ENCODE results near the gene TPCN1.

Gene TPCN1

DNA sequence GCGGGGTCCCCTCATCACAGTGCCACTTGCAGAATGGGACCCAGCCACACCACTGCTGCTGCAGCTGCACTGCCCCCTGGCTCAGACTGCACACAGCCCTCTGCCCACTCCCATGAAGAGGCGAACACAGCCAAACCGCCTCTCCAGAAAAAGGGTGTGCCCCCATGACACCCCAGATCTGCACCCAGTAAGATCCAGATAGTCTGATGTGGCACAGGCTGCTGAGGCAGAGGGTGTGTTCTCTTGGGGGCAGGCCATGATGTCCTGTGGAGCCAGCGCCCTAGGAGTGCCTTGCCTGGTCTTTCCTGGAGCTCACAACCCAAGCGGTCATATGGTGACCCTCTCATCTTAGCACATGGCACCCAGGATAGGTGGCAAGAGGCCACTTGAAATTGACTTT, 69.2 kb downstream of the TPCN1 start:
- DNase-seq, result no peak

DNA sequence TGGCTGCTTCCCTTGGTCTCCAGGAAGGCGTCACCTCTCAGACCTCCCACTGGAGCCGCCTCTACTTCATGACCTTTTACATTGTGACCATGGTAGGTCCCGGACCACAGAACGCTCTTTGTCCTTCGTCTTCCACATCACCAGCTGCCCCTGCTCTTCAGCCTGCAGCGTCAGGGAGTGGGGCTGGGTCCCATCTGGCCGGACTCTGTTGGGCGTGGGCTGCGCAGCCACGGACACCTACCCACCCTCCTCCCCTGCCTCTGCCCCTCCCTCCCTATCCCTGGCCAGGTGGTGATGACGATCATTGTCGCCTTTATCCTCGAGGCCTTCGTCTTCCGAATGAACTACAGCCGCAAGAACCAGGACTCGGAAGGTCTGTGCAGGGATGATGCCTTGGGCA, 70.3 kb downstream of the TPCN1 start:
- no peak for DNase-seq

DNA sequence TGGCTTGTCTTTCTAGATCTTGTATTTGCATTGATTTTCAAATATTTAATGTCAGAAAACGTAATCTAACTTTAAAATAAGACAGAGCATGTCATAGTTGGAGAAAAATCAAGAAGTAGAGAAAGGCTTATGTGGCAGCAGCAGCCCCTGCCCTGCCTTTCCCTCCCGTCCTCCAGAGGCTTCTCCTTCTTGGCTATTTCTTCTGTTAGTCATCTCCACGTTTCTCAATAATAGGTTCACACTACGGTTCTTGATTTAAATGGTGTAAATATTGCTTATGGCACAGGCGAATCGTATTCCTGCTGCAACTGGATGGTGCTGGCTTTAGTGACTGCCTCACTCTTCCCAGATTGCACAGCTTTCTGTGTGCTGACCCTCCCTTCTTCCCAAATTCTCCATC, 70.8 kb downstream of the TPCN1 start:
- DNase-seq, result no peak

DNA sequence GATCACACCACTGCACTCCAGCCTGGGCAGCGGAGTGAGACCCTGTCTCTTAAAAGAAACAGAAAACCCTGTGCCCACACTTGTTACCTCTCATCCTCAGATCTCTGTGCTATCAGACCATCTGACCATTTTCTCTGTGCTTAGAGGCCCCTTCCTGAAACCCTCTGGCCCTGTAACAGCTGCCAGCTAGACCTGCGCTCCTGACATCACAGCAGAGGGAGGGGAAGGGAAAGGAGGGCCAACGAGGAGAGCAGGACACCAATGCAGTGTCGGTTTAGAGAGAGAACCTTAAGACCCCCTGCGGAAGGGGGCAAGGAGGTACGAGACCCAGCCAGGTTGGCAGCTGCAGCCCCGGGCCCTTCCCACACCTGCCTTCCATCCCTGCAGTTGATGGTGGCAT, 71.3 kb downstream of the TPCN1 start:
- no peak for DNase-seq

DNA sequence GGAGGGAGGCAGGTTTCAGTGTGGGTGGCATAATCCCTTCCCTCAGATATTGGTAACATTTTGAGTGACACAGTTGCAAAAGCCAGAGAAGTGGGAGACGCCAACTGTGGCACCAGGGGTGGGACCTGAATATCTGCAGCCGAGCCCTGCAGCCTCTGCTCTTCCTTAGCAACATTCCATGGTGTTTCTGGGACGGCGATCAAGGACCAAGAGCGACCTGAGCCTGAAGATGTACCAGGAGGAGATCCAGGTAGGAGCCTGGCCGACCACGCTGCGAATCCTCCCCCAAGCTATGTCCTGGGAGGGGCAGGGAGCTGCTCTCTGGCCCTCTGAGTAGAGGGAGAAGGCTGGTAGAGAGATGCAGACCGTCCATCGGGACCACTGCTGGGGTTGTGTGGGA, 71.8 kb downstream of the TPCN1 start:
- DNase-seq, result no peak

DNA sequence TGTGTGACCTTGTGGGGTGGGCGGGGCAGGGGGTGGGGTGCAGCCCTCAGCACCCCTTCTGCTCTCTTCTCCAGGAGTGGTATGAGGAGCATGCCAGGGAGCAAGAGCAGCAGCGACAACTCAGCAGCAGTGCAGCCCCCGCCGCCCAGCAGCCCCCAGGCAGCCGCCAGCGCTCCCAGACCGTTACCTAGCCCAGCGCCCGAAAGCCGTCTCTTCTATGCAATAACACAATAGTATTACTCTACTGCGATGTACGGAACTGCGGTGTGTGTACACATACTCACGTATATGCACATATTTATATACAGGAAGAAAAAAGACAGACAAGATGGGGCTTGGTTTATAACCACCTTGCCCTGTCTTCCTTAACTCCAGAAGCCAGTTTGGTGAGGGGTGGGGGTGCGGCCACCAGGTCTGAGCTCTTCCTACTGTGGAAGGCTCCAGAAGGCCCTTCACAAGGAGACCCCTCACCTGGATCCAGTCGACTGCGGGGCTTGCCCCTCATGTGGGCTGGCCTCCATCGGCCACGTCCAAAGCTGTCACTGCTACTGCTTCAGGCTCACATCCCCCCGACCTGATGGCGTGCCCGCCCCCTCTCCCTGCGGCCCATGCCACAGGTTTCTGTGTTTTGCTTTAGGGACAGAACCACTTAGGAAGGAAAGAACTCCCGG, 74.8 kb downstream of the TPCN1 start:
- no peak for DNase-seq

DNA sequence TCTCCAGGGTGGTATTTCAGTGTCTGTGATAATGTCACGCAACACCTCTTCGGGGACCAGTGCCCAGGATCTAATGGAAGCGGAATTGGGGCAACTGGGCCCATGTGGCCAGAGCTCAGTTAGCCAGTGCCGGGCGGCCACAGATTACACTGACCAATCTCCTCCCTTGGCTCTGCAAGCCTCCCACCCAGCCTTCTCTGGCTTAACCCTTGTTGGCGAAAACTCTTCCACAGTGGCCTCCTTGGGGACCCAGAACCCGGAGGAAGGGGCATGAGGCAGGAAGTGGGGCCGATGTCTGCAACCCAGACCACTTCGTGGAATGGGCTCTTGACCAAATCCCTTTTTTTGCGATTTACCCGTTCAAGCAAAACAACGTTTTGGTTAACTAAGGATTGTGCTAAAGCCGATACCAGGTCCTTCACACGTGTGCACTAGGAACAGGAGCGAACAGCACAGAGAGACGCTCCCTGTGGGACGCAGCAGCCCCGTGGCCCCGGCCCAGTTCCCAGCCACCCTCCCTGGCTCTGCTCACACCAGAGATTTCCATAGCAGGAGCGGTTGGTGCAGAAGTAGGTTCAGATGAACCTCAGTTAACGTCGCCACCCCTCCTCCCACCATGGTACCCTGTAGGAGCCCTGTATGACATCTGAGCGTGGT, 75.4 kb downstream of the TPCN1 start:
- DNase-seq, result no peak

DNA sequence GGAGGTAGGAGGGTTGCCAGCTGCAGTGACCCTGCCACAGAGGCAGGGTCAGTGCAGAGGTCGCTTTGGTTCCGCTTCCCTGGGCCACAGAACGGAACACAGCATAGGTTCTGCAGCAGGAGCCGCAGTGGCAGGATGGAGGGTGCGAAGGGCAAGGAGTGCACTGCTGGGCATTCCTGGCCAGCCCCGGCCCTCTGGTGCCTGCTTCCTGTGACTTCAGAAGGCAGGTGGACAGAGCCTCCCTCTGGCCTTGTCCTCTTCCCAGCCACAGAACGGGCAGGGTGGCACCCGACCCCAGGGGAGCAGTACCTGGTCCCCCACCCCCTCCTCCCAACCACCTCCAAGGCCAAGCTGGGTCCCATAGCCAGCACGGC, 75.9 kb downstream of the TPCN1 start:
- no peak for DNase-seq

DNA sequence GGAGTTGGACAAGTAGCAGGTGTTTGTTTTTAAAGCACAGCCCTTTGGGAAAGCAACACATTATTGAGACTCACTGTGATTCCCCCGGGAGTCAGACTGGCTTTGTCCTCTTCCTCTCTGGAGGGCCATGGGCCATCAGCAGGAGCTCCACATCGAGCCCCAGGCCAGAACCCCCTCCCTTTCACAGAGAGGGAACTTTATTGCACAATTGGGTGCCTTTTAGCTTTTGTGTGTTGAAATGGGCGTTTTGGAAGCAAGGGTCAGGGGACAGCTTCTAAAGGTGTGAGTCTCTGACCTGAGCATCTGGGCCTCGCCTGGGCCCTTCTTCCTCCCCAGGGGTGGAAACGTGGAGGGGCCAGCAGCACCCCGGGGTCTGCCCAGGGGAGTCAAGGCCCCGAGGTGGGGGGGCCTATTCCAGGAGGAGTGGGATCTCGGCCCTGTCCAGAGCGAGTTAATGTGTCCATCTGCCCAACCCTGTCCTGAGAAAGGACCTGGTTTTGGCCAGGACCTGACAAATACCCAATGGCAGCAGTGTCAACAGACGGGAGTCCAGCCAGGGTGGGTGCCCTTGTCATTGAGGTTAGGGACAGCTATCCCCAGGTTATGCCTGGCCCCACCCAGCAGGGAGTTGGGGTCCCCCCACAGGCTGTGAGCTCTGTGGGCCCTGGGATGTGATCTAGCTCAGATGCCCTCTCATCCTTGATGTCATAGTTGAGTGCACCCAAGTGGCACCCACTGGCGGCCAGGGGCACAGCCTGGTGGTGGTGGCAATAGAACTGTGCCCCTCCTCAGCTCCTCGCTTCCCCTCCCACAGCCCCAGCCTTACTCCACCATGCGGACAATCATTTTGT, 76.6 kb downstream of the TPCN1 start:
- DNase-seq, result no peak

DNA sequence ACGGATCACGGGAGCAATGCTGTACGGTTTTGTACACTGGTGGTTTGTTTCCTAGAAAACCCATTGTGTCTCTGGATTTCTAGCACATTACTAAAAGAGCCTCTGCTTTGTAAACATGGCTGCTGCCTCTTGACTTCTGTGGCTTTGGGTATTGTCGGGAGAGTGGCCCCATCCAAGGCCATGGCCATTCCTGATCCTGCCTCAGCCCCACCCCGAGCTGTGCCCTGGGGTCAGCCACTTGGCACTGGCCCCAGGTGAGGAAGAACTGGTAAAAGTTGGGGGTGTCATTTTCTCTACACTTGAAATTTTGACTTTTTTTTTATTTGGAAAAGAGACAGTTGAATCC, 77.2 kb downstream of the TPCN1 start:
- no peak for DNase-seq

DNA sequence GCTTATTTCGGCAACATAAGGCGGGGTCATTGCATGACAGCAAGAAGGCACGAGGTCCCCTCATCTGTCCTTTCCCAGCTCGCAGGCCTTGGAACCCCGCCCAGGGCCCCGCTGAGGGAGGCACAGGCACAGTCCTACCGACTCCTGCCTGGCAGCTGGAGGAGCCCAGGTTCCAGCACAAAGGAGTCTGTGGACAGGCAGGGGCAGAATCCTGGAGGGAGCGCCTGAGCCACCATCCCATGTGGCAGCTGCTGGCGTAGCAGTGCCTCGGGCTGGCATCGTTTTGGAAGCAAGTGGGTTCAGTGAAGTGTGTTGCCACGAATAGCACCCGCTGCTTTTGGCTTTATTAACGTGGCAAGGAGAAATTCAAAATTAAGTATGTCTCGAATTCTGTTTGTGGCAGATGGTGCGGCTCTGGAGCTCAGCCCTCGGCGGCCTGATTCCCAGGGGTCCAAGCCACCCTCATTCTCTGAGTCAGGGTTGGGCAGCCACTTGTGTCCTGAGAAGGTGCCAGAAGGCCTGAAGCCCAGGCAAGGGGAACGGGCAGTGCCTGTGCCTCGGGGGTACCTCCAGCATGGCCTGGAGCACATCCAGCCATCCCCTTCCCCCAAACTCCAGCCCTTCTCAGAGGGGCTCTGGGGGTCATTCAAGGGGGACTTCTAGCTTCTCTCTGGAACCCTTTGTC, 77.7 kb downstream of the TPCN1 start:
- no peak for DNase-seq

DNA sequence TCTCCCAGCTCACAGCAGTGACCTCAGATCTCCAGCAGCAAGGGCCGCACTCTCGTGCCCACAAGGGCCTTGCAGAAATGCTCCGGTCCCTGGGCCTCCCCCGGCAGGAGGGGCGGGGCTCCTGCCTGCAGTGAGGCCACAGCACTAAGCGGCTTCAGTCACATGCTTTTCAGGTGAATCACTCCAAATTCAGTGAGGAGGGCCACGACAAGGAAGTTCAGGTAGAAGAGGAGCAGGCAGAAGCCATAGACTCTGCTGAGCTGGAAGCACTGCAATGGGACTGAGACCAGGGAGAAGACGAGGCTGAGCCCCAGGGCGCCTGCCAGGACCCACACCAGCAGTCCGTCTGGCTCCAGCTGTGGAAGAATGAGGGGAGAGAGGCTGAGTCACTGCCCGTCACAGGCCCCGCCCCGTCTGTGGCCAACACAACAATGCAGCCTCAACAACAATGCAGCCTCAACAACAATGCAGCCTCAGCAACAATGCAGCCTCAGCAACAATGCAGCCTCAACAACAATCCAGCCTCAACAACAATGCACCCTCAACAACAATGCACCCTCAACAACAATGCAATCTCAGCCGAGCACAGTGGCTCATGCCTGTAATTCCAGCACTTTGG, 78.5 kb downstream of the TPCN1 start:
- no peak for DNase-seq

DNA sequence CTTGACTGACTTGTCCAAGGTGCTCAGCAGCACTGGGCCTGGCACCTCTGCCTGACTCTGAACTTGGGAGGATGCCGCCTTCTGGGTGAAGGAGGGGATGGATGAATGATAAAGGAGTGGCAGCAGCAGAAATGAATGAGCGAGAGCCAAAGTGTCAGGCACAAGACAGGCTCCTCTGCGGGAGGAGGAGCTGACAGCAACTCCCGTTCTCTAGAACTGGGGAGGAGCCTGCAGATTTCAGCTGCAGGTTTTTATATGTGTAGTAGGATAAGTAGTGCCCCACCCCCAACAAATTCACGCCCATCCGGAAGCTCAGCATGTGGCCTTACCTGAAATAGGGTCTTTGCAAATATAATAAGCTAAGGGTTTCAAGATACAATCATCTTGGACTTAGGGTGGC, 80.5 kb downstream of the TPCN1 start:
- DNase-seq, result no peak

DNA sequence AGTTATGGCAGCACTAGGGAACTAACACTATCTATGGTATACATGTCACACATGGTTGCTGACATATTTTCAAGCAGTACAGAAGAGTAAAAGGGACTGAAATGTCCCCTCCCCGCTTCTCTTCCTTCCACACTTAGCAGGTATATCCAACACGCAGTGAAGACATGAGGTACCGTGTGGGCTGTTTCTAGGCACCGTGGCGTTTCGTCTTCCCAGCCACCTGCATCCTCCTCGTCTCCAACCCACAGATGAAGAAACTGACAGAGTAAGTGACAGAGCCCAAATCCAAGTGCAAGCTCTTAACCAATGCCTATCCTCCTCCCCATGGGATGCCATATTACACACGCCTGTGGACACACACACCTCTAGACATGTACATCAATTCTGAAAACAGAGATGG, 81.2 kb downstream of the TPCN1 start:
- no peak for DNase-seq

DNA sequence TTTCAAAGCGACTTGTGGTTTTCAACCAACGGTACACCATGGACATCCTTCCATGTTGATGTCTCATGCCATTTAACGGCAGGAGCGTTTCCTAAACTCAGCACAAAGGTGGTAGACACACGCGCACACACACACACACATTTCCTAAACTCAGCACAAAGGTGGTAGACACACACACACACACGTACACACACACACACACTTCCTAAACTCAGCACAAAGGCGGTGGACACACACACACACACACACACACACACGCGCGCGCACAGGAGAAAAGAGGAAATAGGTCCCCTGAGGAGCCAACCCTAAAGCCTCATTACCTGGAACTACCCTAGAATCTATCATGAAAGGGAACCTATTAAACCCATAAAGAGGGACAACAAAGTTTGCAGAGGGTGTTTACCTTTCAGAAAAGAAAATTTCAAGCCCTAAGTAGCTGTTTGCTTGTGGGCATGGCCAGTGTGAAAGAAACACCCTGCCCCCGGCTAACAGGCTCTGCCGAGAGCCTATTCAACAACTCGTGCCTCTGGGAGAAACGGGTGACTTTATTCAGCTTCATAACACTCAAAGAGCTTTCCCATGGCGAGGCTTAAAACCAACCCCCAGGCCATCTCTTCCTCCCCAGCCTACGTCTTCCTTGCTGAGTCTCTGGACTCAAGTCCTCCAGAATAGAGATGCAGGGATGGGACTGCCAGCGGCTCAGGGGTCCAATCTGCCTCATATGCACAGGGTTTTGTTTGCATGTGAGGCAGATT, 81.8 kb downstream of the TPCN1 start:
- no peak for DNase-seq

DNA sequence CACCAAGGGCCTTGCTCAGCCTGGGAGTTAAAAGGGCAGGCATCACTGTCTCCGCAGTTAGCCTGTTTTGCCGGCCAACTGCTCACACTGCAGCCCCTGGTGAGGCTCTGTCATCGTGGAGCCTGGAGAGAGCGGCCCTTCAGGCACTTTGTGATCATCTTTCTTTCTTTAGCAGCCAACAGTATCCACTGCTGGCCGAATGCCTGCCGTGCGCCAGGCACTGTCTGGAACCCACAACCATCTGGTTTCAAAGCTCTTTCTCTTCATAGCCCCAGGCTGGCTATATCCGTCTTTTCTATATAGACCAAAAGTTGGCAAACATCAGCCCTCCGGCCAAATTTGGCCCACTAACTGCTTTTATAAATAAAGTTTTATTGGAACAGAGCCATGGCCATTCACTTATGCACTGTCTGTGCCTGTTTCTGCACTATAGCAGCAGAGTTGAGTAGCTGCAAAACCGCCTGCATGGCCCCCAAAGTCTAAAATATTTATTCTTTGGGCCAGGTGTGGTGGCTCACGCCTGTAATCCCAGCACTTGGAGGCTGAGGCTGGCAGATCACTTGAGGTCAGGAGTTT, 84.1 kb downstream of the TPCN1 start:
- DNase-seq, result no peak

DNA sequence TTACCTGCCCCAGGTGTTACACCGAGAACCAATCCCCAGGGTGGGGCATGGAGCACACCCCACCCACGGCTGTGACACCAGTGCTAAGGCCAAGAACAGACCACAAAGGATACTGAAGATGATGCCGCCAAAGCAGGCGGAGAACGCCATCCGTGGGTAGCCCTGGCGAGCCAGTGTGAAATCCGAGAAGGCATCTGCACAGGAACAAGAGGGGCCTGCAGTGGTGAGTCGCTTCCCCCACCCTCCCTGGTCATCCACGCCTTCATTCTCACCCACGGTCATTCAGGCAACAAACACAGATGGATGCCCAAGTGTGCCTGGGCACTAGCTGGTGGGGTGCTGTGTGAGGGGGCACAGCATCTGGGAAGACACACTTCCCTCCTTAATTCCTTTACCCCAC, 85.1 kb downstream of the TPCN1 start:
- no peak for DNase-seq

DNA sequence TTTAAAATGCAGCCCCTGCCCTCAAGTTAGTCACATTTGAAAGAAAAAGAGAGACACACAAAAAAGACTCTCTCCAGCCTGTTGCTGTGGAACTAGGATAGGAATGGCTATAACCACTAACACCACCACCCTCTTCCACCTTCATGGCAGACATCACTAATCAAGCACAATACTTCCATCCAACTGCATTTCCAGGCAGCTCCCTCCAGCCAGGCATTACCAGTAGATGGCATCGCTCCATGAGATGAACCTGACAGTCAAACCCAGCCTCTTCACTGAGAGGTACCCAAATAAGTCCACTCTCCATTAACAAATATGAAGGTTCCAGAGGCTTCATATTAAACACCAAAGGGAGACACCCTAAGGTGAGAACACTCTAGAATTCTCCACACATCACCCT, 89.2 kb downstream of the TPCN1 start:
- peak; percentile 22 for DNase-seq

DNA sequence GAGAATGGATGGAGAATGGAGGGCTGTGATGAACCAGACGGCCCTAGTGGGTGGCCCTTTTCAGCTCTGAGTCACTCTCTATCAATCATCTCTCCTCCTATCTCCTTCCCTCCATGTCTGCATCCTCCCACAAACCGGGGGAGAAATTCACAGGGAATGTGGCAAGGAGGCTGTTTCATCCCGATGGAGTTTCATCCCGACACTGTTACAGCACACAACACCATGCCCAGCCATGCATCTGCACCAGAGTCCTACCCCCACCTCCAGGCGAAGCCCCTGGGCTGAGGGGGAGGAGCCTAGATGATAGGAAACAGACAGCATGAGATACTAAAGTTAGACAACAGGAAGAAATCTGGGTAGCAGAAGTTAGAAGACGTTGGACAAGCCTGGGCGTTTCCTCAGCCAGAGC, 92.9 kb downstream of the TPCN1 start:
- no peak for DNase-seq

DNA sequence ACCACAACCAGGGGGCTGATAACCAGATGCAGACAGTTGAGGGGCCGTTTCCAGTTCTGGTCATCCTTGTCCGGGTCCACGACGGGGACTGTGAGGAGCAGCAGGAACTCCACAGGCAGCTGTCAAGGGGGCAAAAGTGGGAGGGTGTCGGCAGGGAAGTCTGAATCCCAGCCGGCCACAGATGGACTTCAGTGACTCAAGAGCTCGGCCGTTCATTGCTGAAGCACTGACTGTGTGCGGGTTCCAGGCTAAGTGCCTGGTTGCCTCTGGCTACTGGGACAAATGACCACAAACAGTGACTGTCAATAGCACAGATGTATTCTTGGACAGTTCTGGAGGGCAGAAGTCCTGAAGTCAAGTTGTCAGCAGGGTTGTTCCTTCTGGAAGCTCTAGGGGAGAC, 94.1 kb downstream of the TPCN1 start:
- no peak for DNase-seq

DNA sequence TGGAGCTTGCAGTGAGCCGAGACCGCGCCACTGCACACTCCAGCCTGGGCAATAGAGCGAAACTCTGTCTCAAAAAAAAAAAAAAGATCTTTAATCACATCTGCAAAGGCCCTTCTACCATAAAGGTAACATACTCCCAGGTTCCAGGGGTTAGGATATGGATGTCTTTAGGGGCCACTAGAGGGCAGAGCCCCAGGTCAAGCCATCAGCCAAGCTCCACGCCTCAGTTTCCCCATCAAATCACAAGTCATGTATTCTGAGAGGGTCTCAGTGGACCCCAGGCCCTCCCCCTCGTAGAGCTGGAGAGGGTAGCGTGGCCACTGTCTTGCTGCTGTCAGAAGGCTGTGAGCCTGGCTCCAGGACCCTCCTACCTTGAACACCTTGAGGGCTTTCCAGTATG, 94.9 kb downstream of the TPCN1 start:
- DNase-seq, result no peak

DNA sequence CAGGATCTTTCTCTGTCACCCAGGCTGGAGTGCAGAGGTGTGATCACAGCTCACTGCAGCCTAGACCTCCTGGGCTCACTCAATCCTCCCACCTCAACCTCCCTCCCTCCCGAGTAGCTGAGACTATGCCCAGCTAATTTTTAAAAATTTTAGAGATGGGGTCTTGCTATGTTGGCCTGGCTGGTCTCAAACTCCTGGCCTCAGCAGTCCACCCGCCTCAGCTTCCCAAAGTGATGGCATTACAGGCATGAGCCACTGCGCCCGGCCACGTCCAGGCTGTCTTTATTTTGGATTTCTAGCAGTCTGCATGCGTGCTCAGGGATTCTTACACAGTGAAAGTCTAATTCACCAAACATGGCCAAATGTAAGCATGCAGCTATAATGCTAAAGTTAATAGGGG, 95.9 kb downstream of the TPCN1 start:
- no peak for DNase-seq

Data from activated CD4-positive, alpha-beta T cell treated with anti-CD3 and anti-CD28 coated beads, Interleukin-10, Interleukin-2, amounts not matched to agents 100 ng/mL and 50 ng/mL, durations not matched to agents 16 hours and 8 hours (primary cell).